CD4-positive, alpha-beta T cell treated with Interleukin-4 for 1 hour (primary cell): Measurements from ENCODE around the gene CREBBP.
A peak's percentile ranks its signal among the peaks of the same experiment; 100 is the strongest.

Source experiments
- DNase-seq, 2 donors: peaks; one replicate each; pipeline ENCODE4 v3.0.0-alpha.2; 2020 to 2022

CREBBP gene

GRCh38 chr16:3792472-3793012 lies 88.0 kb downstream of the CREBBP start:
- no peak for DNase-seq

GRCh38 chr16:3791701-3792100 lies 88.8 kb downstream of the CREBBP start:
- no peak for DNase-seq

GRCh38 chr16:3789375-3790099 lies 91.0 kb downstream of the CREBBP start:
- DNase-seq: peak in 1 of 2 donors; percentile 58

GRCh38 chr16:3788711-3789374 lies 91.7 kb downstream of the CREBBP start:
- DNase-seq: no peak

- DNase-seq: no peak
Measured at GRCh38 chr16:3787924-3788661, 92.4 kb downstream of the CREBBP start.

GRCh38 chr16:3785413-3785812 lies 95.1 kb downstream of the CREBBP start:
- no peak for DNase-seq

- no peak for DNase-seq
Measured at GRCh38 chr16:3783516-3783915, 97.0 kb downstream of the CREBBP start.

GRCh38 chr16:3782566-3782965 lies 97.9 kb downstream of the CREBBP start:
- DNase-seq: no peak

- no peak for DNase-seq
Measured at GRCh38 chr16:3781421-3781820, 99.1 kb downstream of the CREBBP start.

GRCh38 chr16:3780570-3780969 lies 99.9 kb downstream of the CREBBP start:
- peak; percentile 17 to 26 for DNase-seq

GRCh38 chr16:3776316-3776715 lies 104.2 kb downstream of the CREBBP start:
- no peak for DNase-seq

GRCh38 chr16:3774819-3775218 lies 105.7 kb downstream of the CREBBP start:
- no peak for DNase-seq

GRCh38 chr16:3774156-3774767 lies 106.3 kb downstream of the CREBBP start:
- DNase-seq: no peak

GRCh38 chr16:3773663-3774062 lies 106.8 kb downstream of the CREBBP start:
- DNase-seq: no peak

GRCh38 chr16:3771513-3771912 lies 109.0 kb downstream of the CREBBP start:
- DNase-seq: no peak

GRCh38 chr16:3770530-3770929 lies 110.0 kb downstream of the CREBBP start:
- DNase-seq: no peak

- no peak for DNase-seq
Measured at GRCh38 chr16:3769942-3770341, 110.6 kb downstream of the CREBBP start.

GRCh38 chr16:3769013-3769412 lies 111.5 kb downstream of the CREBBP start:
- no peak for DNase-seq

GRCh38 chr16:3767333-3767986 lies 113.1 kb downstream of the CREBBP start:
- DNase-seq: no peak

GRCh38 chr16:3766177-3766576 lies 114.3 kb downstream of the CREBBP start:
- DNase-seq: no peak

- DNase-seq: no peak
Measured at GRCh38 chr16:3764409-3764808, 116.1 kb downstream of the CREBBP start.

- no peak for DNase-seq
Measured at GRCh38 chr16:3762107-3762750, 118.3 kb downstream of the CREBBP start.
